Activated CD4-positive, CD25-positive, alpha-beta regulatory T cell treated with anti-CD3 and anti-CD28 coated beads, Interleukin-2, amount 50 U/mL, for 24 hours (primary cell): ENCODE results near the gene CELSR1.
"Not testable (repeated sequence)": the region's sequence is repeated elsewhere in the genome, so short reads cannot be mapped to it uniquely, and the experiment has no call there.

ENCODE experiments used
- ATAC-seq, 2 donors: fragments of 150-1000 bp; cut with Tn5 transposase; one replicate each; pipeline ENCODE4 v1.10.0; 2021; ENCODE audit warnings: mild to moderate bottlenecking in 1 of 2, moderate library complexity in 1 of 2

Gene CELSR1

GRCh38 chr22:46532416-46532815 is 5.0 kb downstream of the CELSR1 start:
- ATAC-seq: no peak

GRCh38 chr22:46531581-46532175 is 5.7 kb downstream of the CELSR1 start:
- ATAC-seq: no peak

- ATAC-seq: no peak
These were observed 9.3 kb downstream of the CELSR1 start for GRCh38 chr22:46528121-46528610.

DNA sequence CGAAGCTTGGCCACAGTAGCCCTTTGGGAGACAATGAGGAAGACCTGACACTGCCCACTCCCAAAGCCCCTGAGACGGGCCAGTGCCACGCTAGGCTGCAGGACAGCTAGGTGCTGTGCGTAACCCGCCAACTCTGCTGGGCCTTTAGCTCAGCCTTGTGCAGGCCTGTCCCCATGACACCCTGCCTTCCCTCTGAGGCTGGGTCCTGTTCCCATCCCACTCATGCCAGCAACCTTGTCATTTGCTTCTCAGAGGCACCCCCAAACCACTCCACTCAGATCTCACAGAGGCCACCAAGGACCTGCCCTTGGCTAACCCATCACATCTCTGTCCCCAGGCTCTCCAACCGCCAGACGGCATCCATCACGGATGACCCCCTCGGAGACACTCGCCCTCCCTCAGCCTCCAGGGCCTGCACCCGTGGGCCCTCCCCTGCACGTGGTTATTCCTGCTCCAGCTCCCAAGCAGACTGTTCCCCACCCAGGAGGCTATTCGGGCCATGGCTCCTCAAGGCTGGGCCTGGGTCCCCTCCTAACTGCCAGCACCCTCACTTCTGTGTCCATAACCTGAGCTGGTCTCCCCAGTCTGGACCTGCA is 11.1 kb downstream of the CELSR1 start:
- ATAC-seq: no peak

- no peak for ATAC-seq
These were observed 11.8 kb downstream of the CELSR1 start for GRCh38 chr22:46525389-46526243.

- ATAC-seq: no peak
These were observed 13.1 kb downstream of the CELSR1 start for GRCh38 chr22:46524203-46524740.

DNA sequence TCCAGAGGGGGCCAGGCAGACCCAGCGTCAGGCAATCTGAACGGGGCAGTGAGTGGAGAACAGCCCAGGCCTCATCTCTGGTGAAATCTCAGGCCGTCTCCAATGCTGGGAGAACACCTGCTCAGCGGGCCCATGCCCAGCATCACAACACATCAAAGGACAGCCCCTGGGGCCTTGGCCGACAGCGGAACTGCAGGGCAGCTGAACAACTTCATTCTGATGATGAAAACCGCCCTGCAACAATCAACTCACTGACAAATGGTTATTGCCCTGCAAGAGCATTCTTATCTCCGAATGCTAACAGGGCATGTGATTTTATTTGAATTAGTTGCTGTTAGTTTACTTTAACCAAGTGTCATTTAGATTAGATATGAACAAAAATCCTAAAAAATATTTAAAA is 14.6 kb downstream of the CELSR1 start:
- no peak for ATAC-seq

GRCh38 chr22:46521994-46522393 is 15.4 kb downstream of the CELSR1 start:
- ATAC-seq: no peak

DNA sequence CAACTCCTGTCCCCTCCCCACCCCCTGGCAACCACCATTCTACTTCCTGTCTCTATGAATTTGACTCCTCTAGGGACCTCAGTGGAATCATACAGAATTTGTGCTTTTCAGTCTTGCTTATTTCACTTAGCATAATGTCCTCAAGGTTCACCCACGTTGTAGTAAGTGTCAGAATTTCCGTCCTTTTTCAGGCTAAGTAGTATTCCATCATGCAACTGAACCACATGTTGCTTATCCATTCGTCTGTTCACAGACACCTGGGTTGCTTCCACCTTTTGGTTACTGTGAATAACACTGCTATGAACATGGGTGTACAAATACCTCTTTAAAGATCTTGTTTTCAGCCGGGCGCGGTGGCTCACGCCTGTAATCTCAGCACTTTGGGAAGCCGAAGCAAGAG is 16.5 kb downstream of the CELSR1 start:
- ATAC-seq: no peak

GRCh38 chr22:46519377-46519776 is 18.0 kb downstream of the CELSR1 start:
- no peak for ATAC-seq

DNA sequence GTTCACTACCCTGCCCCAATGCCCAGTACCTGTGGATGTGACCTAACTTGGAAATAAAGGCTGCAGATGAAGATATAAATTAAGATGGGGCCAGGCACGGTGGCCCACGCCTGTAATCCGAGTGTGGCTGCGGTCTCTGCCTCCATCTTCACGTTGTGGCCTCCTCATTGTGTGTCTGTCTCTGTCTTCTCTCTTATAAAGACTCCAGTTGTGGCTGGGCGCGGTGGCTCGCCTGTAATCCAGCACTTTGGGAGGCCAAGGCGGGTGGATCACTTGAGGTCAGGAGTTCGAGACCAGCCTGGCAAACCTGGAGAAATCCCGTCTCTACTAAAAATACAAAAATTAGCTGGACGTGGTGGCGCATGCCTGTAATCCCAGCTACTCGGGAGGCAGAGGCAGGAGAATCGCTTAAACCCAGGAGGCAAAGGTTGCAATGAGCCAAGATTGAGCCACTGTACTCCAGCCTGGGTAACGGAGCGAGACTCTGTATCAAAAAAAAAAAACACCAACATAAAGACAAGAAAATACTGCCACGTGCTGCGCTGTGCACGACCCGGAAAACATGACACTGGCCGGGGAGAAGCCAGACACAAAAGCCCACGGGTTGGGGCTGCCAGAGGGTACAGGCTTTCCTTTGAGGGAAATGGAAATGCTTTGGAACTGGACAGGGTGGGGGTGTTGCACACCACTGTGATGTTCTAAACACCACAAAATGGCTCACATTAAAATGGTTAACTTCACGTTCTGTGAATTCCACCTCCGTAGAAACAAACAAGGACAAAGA is 18.7 kb downstream of the CELSR1 start:
- no peak for ATAC-seq

- ATAC-seq: no peak
These were observed 19.4 kb downstream of the CELSR1 start for GRCh38 chr22:46518038-46518437.

- no peak for ATAC-seq
These were observed 20.1 kb downstream of the CELSR1 start for GRCh38 chr22:46517255-46517761.

GRCh38 chr22:46516638-46517037 is 20.8 kb downstream of the CELSR1 start:
- ATAC-seq: no peak

DNA sequence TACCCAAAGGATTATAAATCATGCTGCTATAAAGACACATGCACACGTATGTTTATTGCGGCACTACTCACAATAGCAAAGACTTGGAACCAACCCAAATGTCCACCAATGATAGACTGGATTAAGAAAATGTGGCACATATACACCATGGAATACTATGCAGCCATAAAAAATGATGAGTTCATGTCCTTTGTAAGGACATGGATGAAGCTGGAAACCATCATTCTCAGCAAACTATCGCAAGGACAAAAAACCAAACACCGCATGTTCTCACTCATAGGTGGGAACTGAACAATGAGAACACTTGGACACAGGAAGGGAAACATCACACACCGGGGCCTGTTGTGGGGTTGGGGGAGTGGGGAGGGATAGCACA is 21.3 kb downstream of the CELSR1 start:
- ATAC-seq: not testable (repeated sequence)

GRCh38 chr22:46515208-46516111 is 22.0 kb downstream of the CELSR1 start:
- peak in 1 of 2 donors; percentile 28 for ATAC-seq

GRCh38 chr22:46514592-46515207 is 22.7 kb downstream of the CELSR1 start:
- no peak for ATAC-seq

- ATAC-seq: no peak
These were observed 23.4 kb downstream of the CELSR1 start for GRCh38 chr22:46513908-46514550.

- ATAC-seq: no peak
These were observed 24.7 kb downstream of the CELSR1 start for GRCh38 chr22:46512683-46513082.

DNA sequence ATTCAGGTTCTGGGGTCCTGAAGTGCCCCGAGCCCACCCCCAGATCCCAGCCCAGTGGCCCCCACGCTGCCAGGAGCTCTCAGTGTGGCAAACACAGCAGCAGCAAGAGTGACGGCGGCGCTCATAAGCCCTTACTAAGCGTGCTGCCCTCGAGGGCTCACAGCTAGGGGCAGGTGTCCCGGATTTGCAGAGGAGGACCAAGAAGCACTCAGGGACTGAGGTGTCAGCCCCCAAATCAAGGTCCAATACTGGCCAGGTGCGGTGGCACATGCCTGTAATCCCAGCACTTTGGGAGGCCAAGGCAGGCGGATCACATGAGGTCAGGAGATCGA is 25.4 kb downstream of the CELSR1 start:
- ATAC-seq: no peak
